CD8-positive, alpha-beta memory T cell (primary cell): ENCODE data around the gene DYNLRB1. TPM values are rescaled to one million over a fixed set of nuclear protein-coding genes. Genes with fewer than 3 reads are reported as not detected.
"Not testable (repeated sequence)": the region's sequence is repeated elsewhere in the genome, so short reads cannot be mapped to it uniquely, and the experiment has no call there.

Experiments
- CTCF ChIA-PET: fragments of 350-600 bp; sonication (Branson Sonifier 250); formaldehyde crosslinking; loops from one replicate; lab custom pipeline; 2021; ENCODE audit warnings: antibody characterized with exemption; lab: Charles Lee
- POLR2A ChIA-PET: fragments of 350-600 bp; sonication (Branson Sonifier 250); formaldehyde crosslinking; loops from one replicate; lab custom pipeline; 2021; ENCODE audit warnings: antibody characterized with exemption; lab: Charles Lee
- DNase-seq, 5 donors: peaks; one replicate each; pipeline versions ENCODE4 v3.0.0 to v3.0.0-alpha.2; 2020 to 2022; ENCODE audit warnings: mixed read lengths in 1 of 5
- H3K27ac ChIP-seq: one replicate; pipeline ENCODE4 v1.7.0; 2013; ENCODE audit warnings: low read depth, mild to moderate bottlenecking, low read length, moderate library complexity
- H3K27me3 ChIP-seq: 2 replicates; pipeline ENCODE4 v1.7.0; 2013; ENCODE audit warnings: low read length, mild to moderate bottlenecking; ENCODE audit not compliant: insufficient read depth, poor library complexity, severe bottlenecking
- H3K36me3 ChIP-seq: 2 replicates; pipeline ENCODE4 v1.7.0; 2013; ENCODE audit warnings: mild to moderate bottlenecking, low read length, moderate library complexity; ENCODE audit not compliant: insufficient read depth
- H3K4me1 ChIP-seq: 2 replicates; pipeline ENCODE4 v1.7.0; 2013; ENCODE audit warnings: mild to moderate bottlenecking, low read length, moderate library complexity; ENCODE audit not compliant: insufficient read depth
- H3K4me3 ChIP-seq: 2 replicates; pipeline ENCODE4 v1.7.0; 2013; ENCODE audit warnings: mild to moderate bottlenecking, low read length
- H3K9me3 ChIP-seq: 2 replicates; pipeline ENCODE4 v1.7.0; 2013; ENCODE audit warnings: mild to moderate bottlenecking, low read length
- H3K27ac Mint-ChIP-seq, 8 donors: one replicate each; pipeline ENCODE4 v1.8.0; 2020 to 2021; ENCODE audit warnings: mixed read lengths in 8 of 8, mild to moderate bottlenecking in 6 of 8, inconsistent platforms in 3 of 8, moderate library complexity in 3 of 8
- H3K27me3 Mint-ChIP-seq, 2 donors: one replicate each; pipeline ENCODE4 v1.8.0; 2020 to 2021; ENCODE audit warnings: mixed read lengths in 2 of 2, mild to moderate bottlenecking in 1 of 2, moderate library complexity in 1 of 2
- H3K36me3 Mint-ChIP-seq, 3 donors: one replicate each; pipeline ENCODE4 v1.8.0; 2020 to 2021; ENCODE audit warnings: mixed read lengths in 3 of 3, inconsistent platforms in 1 of 3, mild to moderate bottlenecking in 1 of 3
- H3K4me1 Mint-ChIP-seq, 3 donors: one replicate each; pipeline ENCODE4 v1.8.0; 2020 to 2021; ENCODE audit warnings: mixed read lengths in 3 of 3, inconsistent platforms in 1 of 3, mild to moderate bottlenecking in 1 of 3
- H3K4me3 Mint-ChIP-seq, 7 donors: one replicate each; pipeline ENCODE4 v1.8.0; 2020 to 2021; ENCODE audit warnings: mixed read lengths in 7 of 7, mild to moderate bottlenecking in 6 of 7, moderate library complexity in 4 of 7, inconsistent platforms in 2 of 7
- H3K9me3 Mint-ChIP-seq, 5 donors: one replicate each; pipeline ENCODE4 v1.8.0; 2020 to 2022; ENCODE audit warnings: mixed read lengths in 5 of 5, mild to moderate bottlenecking in 3 of 5, moderate library complexity in 2 of 5, inconsistent platforms in 1 of 5
- polyA plus RNA-seq: library from polyadenylated mRNA; unstranded; fragments of 300-500 nt; fragmentation: Illumina TruSeq; gene quantifications from one replicate; pipeline ENCODE4 v1.2.3, GENCODE V29; 2021
- total RNA-seq, 2 experiments: library from RNA; stranded (reverse); gene quantifications; one replicate each; pipeline ENCODE4 v1.2.3, GENCODE V29; 2021

DYNLRB1 gene
- total RNA-seq (10 to 100 TPM; 81.1 to 81.2 TPM), polyA plus RNA-seq (315 TPM)

GRCh38 chr20:34516247-34517113, at the start of gene DYNLRB1:
Gene DYNLRB1, plus strand, starts transcription at chr20:34516422. Its CDS starts 37 bp downstream, at chr20:34516459.
- POLR2A ChIA-PET, result interaction anchor here (0.6 to 1.9 kb wide), 9 partner anchors 42 to 1774 kb away, joined by 3 to 8 read pairs (median 3); partner anchors contain the start of genes AHCY, ITCH, MAP1LC3A and TP53INP2
- H3K27me3 ChIP-seq, result no peaks in the 10 kb centered on the region
- peak within 1 kb of the TSS; percentile 85 for H3K4me3 ChIP-seq
- no peaks in the 10 kb centered on the region for H3K36me3 ChIP-seq
- H3K27me3 Mint-ChIP-seq, result no peaks in the 10 kb centered on the region
- CTCF ChIA-PET, result interaction anchor here (0.7 to 3.6 kb wide), 7 partner anchors 22 to 1438 kb away, joined by 3 to 29 read pairs (median 4); partner anchors contain the start of gene SCAND1
- H3K27ac Mint-ChIP-seq, result peak within 1 kb of the TSS; percentile 89 to 100 (median 96)
- H3K36me3 Mint-ChIP-seq, result peaks cover 0 to 36% (median 4%) of the 10 kb centered on the region in 3 donors
- peaks cover 24% of the 10 kb centered on the region for H3K4me1 ChIP-seq
- H3K9me3 ChIP-seq, result no peaks in the 10 kb centered on the region
- peaks cover 49 to 81% (median 81%) of the 10 kb centered on the region in 3 donors for H3K4me1 Mint-ChIP-seq
- peak; percentile 90 to 97 (median 93) for DNase-seq
- peak within 1 kb of the TSS; percentile 73 for H3K27ac ChIP-seq
- H3K9me3 Mint-ChIP-seq, result no peaks in the 10 kb centered on the region
- H3K4me3 Mint-ChIP-seq, result peak within 1 kb of the TSS; percentile 94 to 100 (median 99)

GRCh38 chr20:34468951-34469350, 47.3 kb upstream of the DYNLRB1 start:
- ChIA-PET POLR2A (interaction anchor here (0.6 to 0.7 kb wide), 2 partner anchors 106 to 805 kb away, joined by 3 to 6 read pairs; partner anchors contain the start of gene ITCH), CTCF (no interaction called here)
- H3K36me3 Mint-ChIP-seq, result peaks cover 0 to 76% (median 14%) of the 10 kb centered on the region in 3 donors
- H3K27me3 Mint-ChIP-seq, result peaks cover 0 to 1% of the 10 kb centered on the region in 2 donors
- H3K4me1 Mint-ChIP-seq, result peaks cover 8 to 30% (median 14%) of the 10 kb centered on the region in 3 donors
- Histone ChIP-seq H3K9me3 (no peaks in the 10 kb centered on the region), H3K36me3 (peaks cover 12% of the 10 kb centered on the region), H3K27me3 (no peaks in the 10 kb centered on the region), H3K4me3 (no peak overlapping the region), H3K4me1 (no peaks in the 10 kb centered on the region), H3K27ac (no peak overlapping the region)
- no peak for DNase-seq
- no peaks in the 10 kb centered on the region for H3K9me3 Mint-ChIP-seq
- peak overlapping the region in 2 of 8 donors; percentile 17 to 93 for H3K27ac Mint-ChIP-seq
- H3K4me3 Mint-ChIP-seq, result no peak overlapping the region

- Histone ChIP-seq H3K27me3 (no peaks in the 10 kb centered on the region), H3K9me3 (no peaks in the 10 kb centered on the region), H3K4me1 (no peaks in the 10 kb centered on the region), H3K27ac (no peak overlapping the region), H3K4me3 (no peak overlapping the region), H3K36me3 (peaks cover 12% of the 10 kb centered on the region)
- CTCF ChIA-PET, result interaction anchor here (1.0 to 1.2 kb wide), 2 partner anchors 11 to 160 kb away, joined by 3 to 4 read pairs; no protein-coding TSS in a partner anchor
- Mint-ChIP-seq H3K4me3 (no peak overlapping the region), H3K27ac (peak overlapping the region in 4 of 8 donors; percentile 5 to 83 (median 21)), H3K27me3 (peaks cover 0 to 1% of the 10 kb centered on the region in 2 donors), H3K36me3 (peaks cover 0 to 71% (median 11%) of the 10 kb centered on the region in 3 donors), H3K4me1 (peaks cover 10 to 13% (median 10%) of the 10 kb centered on the region in 3 donors), H3K9me3 (no peaks in the 10 kb centered on the region)
- no peak for DNase-seq
- POLR2A ChIA-PET, result interaction anchor here (0.6 to 0.7 kb wide), 2 partner anchors 89 to 122 kb away, joined by 3 to 8 read pairs; no protein-coding TSS in a partner anchor
Measured at GRCh38 chr20:34472246-34472925, 43.8 kb upstream of the DYNLRB1 start.

- Mint-ChIP-seq H3K36me3 (peaks cover 0 to 74% (median 11%) of the 10 kb centered on the region in 3 donors), H3K4me3 (no peak overlapping the region), H3K4me1 (peaks cover 10 to 13% (median 10%) of the 10 kb centered on the region in 3 donors), H3K27me3 (peaks cover 0 to 1% of the 10 kb centered on the region in 2 donors), H3K27ac (peak overlapping the region in 2 of 8 donors; percentile 42 to 68), H3K9me3 (no peaks in the 10 kb centered on the region)
- Histone ChIP-seq H3K4me1 (no peaks in the 10 kb centered on the region), H3K9me3 (no peaks in the 10 kb centered on the region), H3K27ac (no peak overlapping the region), H3K27me3 (no peaks in the 10 kb centered on the region), H3K36me3 (peaks cover 20% of the 10 kb centered on the region), H3K4me3 (no peak overlapping the region)
- POLR2A ChIA-PET, result no interaction called here
- DNase-seq, result peak in 2 of 5 donors; percentile 6
- CTCF ChIA-PET, result interaction anchor here (1.2 kb wide), 1 partner anchor 161 kb away, joined by 4 read pairs; no protein-coding TSS in a partner anchor
Measured at GRCh38 chr20:34473262-34473883, 42.8 kb upstream of the DYNLRB1 start.

- H3K27ac ChIP-seq, result no peak overlapping the region
- ChIA-PET POLR2A (no interaction called here), CTCF (interaction anchor here (1.0 to 2.2 kb wide), 2 partner anchors 39 to 164 kb away, joined by 3 to 6 read pairs; no protein-coding TSS in a partner anchor)
- Mint-ChIP-seq H3K27ac (peak overlapping the region in 3 of 8 donors; percentile 14 to 75 (median 30)), H3K4me3 (peak overlapping the region in 3 of 7 donors; percentile 4 to 43 (median 8)), H3K4me1 (peaks cover 10 to 17% (median 14%) of the 10 kb centered on the region in 3 donors), H3K9me3 (no peaks in the 10 kb centered on the region), H3K36me3 (peaks cover 5 to 74% (median 15%) of the 10 kb centered on the region in 3 donors), H3K27me3 (no peaks in the 10 kb centered on the region)
- H3K36me3 ChIP-seq, result peaks cover 34% of the 10 kb centered on the region
- no peaks in the 10 kb centered on the region for H3K4me1 ChIP-seq
- H3K9me3 ChIP-seq, result no peaks in the 10 kb centered on the region
- H3K4me3 ChIP-seq, result no peak overlapping the region
- no peaks in the 10 kb centered on the region for H3K27me3 ChIP-seq
- peak in 2 of 5 donors; percentile 3 to 16 for DNase-seq
Measured at GRCh38 chr20:34475979-34476736, 40.1 kb upstream of the DYNLRB1 start.

GRCh38 chr20:34479627-34480026, 36.6 kb upstream of the DYNLRB1 start:
- Histone ChIP-seq H3K27me3 (no peaks in the 10 kb centered on the region), H3K4me1 (no peaks in the 10 kb centered on the region), H3K36me3 (peaks cover 57% of the 10 kb centered on the region), H3K9me3 (no peaks in the 10 kb centered on the region), H3K27ac (no peak overlapping the region), H3K4me3 (no peak overlapping the region)
- no peaks in the 10 kb centered on the region for H3K9me3 Mint-ChIP-seq
- CTCF ChIA-PET, result no interaction called here
- peaks cover 10 to 14% (median 13%) of the 10 kb centered on the region in 3 donors for H3K4me1 Mint-ChIP-seq
- POLR2A ChIA-PET, result no interaction called here
- peak overlapping the region in 3 of 8 donors; percentile 29 to 72 (median 43) for H3K27ac Mint-ChIP-seq
- no peak for DNase-seq
- H3K27me3 Mint-ChIP-seq, result peaks cover 0 to 3% of the 10 kb centered on the region in 2 donors
- peaks cover 21 to 81% (median 26%) of the 10 kb centered on the region in 3 donors for H3K36me3 Mint-ChIP-seq
- H3K4me3 Mint-ChIP-seq, result no peak overlapping the region

- H3K27me3 ChIP-seq, H3K9me3 Mint-ChIP-seq, H3K4me1 ChIP-seq, H3K27me3 Mint-ChIP-seq, CTCF ChIA-PET, H3K27ac ChIP-seq, DNase-seq, H3K4me3 ChIP-seq, H3K4me1 Mint-ChIP-seq, POLR2A ChIA-PET, H3K4me3 Mint-ChIP-seq, H3K9me3 ChIP-seq: not testable (repeated sequence)
- H3K36me3 ChIP-seq, result peaks cover 57% of the 10 kb centered on the region
- Mint-ChIP-seq H3K27ac (peak overlapping the region in 1 of 8 donors; percentile 55), H3K36me3 (peaks cover 21 to 83% (median 23%) of the 10 kb centered on the region in 3 donors)
Measured at GRCh38 chr20:34482154-34482553, 34.1 kb upstream of the DYNLRB1 start.
